Pancreas (tissue), 10 donors: ENCODE data around the gene ZNF512B. TPM values are rescaled to one million over a fixed set of nuclear protein-coding genes. Genes with fewer than 3 reads are reported as not detected.

Experiments used
- ATAC-seq, 4 donors: fragments of 200-7000 bp; cut with Tn5 transposase; one replicate each; pipeline versions ENCODE4 v1.8.0 to v1.9.1; 2020; ENCODE audit warnings: mild to moderate bottlenecking in 4 of 4, moderate library complexity in 4 of 4
- DNase-seq, 6 donors: peaks; one replicate each; pipeline ENCODE4 v3.0.0-alpha.2; 2020
- FAIRE-seq: peaks from 2 replicates; lab custom pipeline; 2012; peaks lifted over from hg19 to GRCh38; lab: Jason Lieb, UNC
- H3K27ac ChIP-seq, 4 donors: fragments of 200-600 bp; sonication (generic); 1 replicate in 3 of 4; 2 replicates in 1 of 4; pipeline versions ENCODE4 v1.5.0 to v1.8.0; 2020
- H3K27me3 ChIP-seq, 4 donors: fragments of 200-600 bp; one replicate each; pipeline ENCODE4 v1.8.0; 2021
- H3K36me3 ChIP-seq, 3 donors: fragments of 200-600 bp; sonication (generic) in 1 of 3; one replicate each; pipeline versions ENCODE4 v1.5.0 to v1.8.0; 2020 to 2021
- H3K4me1 ChIP-seq, 3 donors: fragments of 200-600 bp; one replicate each; pipeline ENCODE4 v1.8.0; 2021
- H3K4me3 ChIP-seq, 4 donors: fragments of 200-600 bp; sonication (generic) in 2 of 4; one replicate each; pipeline versions ENCODE4 v1.5.0 to v1.8.0; 2020 to 2021
- H3K9me3 ChIP-seq, 4 donors: fragments of 200-600 bp; one replicate each; pipeline ENCODE4 v1.8.0; 2021
- WGBS, 2 donors: extraction: QIAGEN DNeasy Blood & Tissue Kit; methylation state at CpG; one replicate each; pipeline ENCODE4 v1.1.7; 2013; 5-methylcytosine and 5-hydroxymethylcytosine counted together
- intact Hi-C, 3 donors: fragments of 100-400 bp; cut with DNase I; formaldehyde crosslinking; loops; one replicate each; pipeline versions ENCODE4 v1.11.1 to v1.14.2; 2022
- polyA plus RNA-seq, 2 donors: library from polyadenylated mRNA; stranded (reverse); fragments of 200-250 nt; gene quantifications; one replicate each; pipeline ENCODE4 v1.2.3, GENCODE V29; 2013
- total RNA-seq, 6 donors: library from RNA; stranded (reverse); fragmentation: NEBNext Ultra II Directional in 4 of 6; extraction: Animal tissue kit (Norgen Biotek cat#: 25700) in 4 of 6; gene quantifications; one replicate each; pipeline versions ENCODE4 v1.2.1 to v1.2.4, GENCODE V29; 2021 to 2023
- TF ChIP-seq, protein P1 (sequence below), 4 donors: fragments of 200-600 bp; sonication (generic) in 3 of 4; IDR thresholded peaks; one replicate each; pipeline versions ENCODE4 v1.5.0 to v1.8.0; 2021; ENCODE audit warnings: antibody characterized with exemption in 4 of 4
- donor health status: healthy with polysubstance abuse.
- donor health status: DM: no; HTN: no; CAD: no; lungs with moderate emphysema.
- donor health status: DM: no; HTN: no; CAD: no.
- donor health status: control.
- donor health status: control.
- donor health status: Bipolar disorder and iron deficiency.
- donor health status: DM: yes; HTN: yes; CAD: no.
- donor health status: DM: no; HTN: no; CAD: no.
- donor health status: DM: no; HTN: no; CAD: no.
- donor health status: DM: yes; HTN: yes; CAD: no.

Gene ZNF512B
- total and polyA plus RNA-seq, 8 donors, result 8.5 to 22.0 (median 11.4) TPM

DNA sequence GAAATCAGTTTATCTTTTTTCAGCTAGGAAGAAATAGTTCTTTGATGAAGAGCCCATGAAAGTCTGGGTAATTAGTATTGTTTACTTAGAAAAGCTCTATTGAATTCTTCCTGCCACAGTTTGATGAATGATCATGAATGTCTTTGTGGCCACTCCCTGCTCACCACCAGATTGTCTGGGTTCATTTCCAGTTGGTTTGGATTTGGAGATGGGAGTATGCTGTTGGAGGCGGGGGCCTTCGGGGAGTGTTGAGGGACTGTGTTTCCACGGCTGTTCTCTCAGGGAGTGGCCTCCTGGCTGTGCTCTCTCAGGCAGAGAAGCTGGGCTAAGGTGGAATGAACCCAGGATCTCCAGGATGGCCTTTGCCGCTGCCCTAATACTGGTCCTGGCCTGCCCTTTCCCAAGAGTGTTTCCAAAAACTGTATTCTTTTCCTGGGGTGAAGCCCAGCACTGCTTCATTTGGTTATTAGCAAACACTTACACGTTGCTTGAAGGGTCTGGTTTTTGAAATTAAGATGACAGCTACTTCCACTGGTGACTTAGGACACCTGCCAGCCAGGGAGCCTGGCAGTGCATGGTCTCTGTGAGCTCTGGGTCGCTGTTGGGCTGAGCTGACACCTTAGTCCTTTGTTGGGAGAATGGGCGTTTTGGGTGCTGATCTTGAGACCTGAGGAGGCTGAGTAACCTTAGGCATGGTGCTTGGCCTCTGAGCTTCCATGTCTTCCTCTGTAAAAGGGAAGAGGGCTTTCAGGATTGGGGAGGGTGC, 34.4 kb upstream of the ZNF512B start:
- no peak overlapping the region for H3K27ac ChIP-seq
- no peak for DNase-seq
- intact Hi-C loops, result no loop called here
- H3K27me3 ChIP-seq, result no peaks in the 10 kb centered on the region
- no peaks in the 10 kb centered on the region for H3K9me3 ChIP-seq
- no peaks in the 10 kb centered on the region for H3K4me1 ChIP-seq
- FAIRE-seq, result no peak
- TF ChIP-seq, protein P1, sequence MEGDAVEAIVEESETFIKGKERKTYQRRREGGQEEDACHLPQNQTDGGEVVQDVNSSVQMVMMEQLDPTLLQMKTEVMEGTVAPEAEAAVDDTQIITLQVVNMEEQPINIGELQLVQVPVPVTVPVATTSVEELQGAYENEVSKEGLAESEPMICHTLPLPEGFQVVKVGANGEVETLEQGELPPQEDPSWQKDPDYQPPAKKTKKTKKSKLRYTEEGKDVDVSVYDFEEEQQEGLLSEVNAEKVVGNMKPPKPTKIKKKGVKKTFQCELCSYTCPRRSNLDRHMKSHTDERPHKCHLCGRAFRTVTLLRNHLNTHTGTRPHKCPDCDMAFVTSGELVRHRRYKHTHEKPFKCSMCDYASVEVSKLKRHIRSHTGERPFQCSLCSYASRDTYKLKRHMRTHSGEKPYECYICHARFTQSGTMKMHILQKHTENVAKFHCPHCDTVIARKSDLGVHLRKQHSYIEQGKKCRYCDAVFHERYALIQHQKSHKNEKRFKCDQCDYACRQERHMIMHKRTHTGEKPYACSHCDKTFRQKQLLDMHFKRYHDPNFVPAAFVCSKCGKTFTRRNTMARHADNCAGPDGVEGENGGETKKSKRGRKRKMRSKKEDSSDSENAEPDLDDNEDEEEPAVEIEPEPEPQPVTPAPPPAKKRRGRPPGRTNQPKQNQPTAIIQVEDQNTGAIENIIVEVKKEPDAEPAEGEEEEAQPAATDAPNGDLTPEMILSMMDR (IDR thresholded peaks at IDR 0.05), result no peak
- ATAC-seq, result no peak
- WGBS, 2 donors, result 77% methylated on average over 7 of the region's 7 CpGs
- H3K36me3 ChIP-seq, result peaks cover 5 to 41% (median 19%) of the 10 kb centered on the region in 3 donors
- H3K4me3 ChIP-seq, result no peak overlapping the region

DNA sequence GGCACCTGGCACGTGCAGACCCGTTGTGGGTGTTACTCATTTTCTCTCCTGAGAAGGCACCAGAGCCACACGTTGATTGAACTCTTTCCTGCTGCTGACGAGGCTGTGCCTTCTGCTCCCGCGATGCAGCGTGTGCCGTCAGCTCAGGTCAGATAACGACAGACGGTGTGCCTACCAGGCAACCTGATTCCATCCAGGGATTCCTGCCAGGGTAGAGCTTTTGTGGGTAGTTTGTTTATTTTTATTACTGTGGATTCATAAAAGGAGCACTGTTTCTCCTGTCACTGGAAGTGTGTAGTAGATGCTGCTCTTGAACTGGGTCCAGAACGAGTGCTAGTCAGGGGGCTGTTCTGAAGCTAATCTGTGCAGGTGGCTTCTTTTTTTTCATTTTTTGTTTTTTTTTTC, 31.9 kb upstream of the ZNF512B start:
- peak in 3 of 4 donors; percentile 32 to 79 (median 68) for ATAC-seq
- Histone ChIP-seq H3K4me3 (no peak overlapping the region), H3K9me3 (no peaks in the 10 kb centered on the region), H3K36me3 (peaks cover 0 to 60% (median 21%) of the 10 kb centered on the region in 3 donors), H3K27me3 (no peaks in the 10 kb centered on the region), H3K4me1 (no peaks in the 10 kb centered on the region), H3K27ac (no peak overlapping the region)
- no peak for FAIRE-seq
- no peak for DNase-seq
- TF ChIP-seq, protein P1 (IDR thresholded peaks at IDR 0.05), result no peak
- intact Hi-C loops, result no loop called here
- WGBS, 2 donors, result 52 to 54% methylated on average over 11 of the region's 11 CpGs

DNA sequence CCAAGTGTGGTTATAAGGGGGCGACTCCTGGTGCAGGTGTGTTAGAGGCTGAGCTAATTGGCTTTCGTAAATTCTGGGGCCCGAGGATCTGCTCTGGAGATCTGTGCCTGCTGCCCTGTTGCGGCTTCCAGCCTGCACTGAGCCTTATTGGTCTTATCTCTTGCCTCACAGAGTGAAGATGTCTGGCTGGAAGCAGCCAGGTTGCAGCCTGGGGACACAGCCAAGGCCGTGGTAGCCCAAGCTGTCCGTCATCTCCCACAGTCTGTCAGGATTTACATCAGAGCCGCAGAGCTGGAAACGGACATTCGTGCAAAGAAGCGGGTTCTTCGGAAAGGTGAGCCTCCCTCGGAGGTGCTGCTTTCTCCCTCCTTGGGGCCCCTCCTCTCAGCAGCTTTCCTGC, 31.2 kb upstream of the ZNF512B start:
- Histone ChIP-seq H3K36me3 (peaks cover 0 to 64% (median 28%) of the 10 kb centered on the region in 3 donors), H3K4me1 (no peaks in the 10 kb centered on the region), H3K27ac (no peak overlapping the region), H3K27me3 (no peaks in the 10 kb centered on the region), H3K9me3 (no peaks in the 10 kb centered on the region), H3K4me3 (no peak overlapping the region)
- intact Hi-C loops, result no loop called here
- TF ChIP-seq, protein P1 (IDR thresholded peaks at IDR 0.05), result no peak
- no peak for DNase-seq
- no peak for ATAC-seq
- FAIRE-seq, result no peak
- 91 to 95% methylated on average over 12 of the region's 12 CpGs for WGBS, 2 donors

DNA sequence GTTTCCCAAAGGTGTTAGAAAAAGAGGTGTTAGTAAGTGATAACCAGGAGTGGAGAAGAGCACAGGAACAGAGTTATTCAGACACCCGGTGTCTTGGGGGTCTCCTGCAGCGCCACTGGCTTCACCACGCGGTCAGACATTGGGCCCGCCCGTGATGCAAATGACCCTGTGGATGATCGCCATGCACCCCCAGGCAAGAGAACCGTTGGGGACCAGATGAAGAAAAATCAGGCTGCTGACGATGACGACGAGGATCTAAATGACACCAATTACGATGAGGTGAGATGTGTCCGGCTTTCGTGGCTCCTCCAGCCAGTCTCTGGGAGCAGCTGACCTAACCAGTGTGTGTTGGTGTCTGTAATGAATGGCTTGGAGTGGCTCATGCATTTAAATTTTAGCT, 13.2 kb upstream of the ZNF512B start:
- H3K4me1 ChIP-seq, result peaks cover 11 to 20% (median 11%) of the 10 kb centered on the region in 3 donors
- peaks cover 5 to 32% (median 19%) of the 10 kb centered on the region in 3 donors for H3K36me3 ChIP-seq
- H3K27me3 ChIP-seq, result no peaks in the 10 kb centered on the region
- no peak overlapping the region for H3K27ac ChIP-seq
- ATAC-seq (no peak), DNase-seq (no peak), FAIRE-seq (no peak)
- WGBS, 2 donors, result 87 to 88% methylated on average over 14 of the region's 14 CpGs
- H3K9me3 ChIP-seq, result no peaks in the 10 kb centered on the region
- intact Hi-C loops, result no loop called here
- TF ChIP-seq, protein P1 (IDR thresholded peaks at IDR 0.05), result no peak
- no peak overlapping the region for H3K4me3 ChIP-seq
